GM04503 (cell line): ENCODE measurements around the gene POLN.

Experiments
- DNase-seq: peaks from one replicate; pipeline ENCODE4 v3.0.0-alpha.2; 2012; ENCODE audit warnings: low read depth

POLN gene

DNA sequence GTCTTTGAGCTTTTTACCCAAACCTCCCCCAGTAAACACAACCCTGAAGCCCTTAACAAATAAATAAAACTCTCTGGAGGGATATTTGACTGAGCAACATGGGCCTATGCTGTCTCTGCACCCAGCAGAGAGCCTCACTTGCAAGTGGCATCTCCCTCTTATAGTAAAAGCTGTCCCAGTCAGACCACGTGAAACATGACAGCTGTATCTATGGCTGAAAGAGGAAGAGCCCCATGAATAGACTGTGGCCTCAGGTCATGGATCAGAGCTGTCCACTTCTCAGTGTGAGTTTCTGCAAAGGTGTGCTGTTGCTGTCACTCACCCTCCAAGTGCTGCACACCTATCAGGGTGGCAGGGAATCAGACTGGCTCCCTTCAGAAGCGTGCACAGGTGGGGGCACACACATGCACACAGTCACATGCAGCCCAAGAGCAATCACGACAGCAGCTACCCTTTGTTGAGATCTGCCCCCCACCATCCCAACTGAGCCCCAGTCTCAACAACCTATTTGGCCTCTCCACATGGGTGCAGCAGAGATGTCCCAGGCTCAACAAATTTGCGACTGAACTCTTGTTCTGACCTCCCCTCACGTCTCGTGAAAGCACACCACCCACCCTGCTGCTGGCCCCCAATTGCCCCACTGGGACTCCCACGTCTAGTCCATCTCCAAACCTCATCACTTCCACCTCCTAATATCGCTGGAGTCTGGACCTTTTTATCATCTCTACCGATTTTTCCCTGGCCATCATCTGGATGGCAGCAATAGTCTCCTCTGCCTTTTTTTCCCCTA, 137.2 kb downstream of the POLN start:
- DNase-seq: no peak

DNA sequence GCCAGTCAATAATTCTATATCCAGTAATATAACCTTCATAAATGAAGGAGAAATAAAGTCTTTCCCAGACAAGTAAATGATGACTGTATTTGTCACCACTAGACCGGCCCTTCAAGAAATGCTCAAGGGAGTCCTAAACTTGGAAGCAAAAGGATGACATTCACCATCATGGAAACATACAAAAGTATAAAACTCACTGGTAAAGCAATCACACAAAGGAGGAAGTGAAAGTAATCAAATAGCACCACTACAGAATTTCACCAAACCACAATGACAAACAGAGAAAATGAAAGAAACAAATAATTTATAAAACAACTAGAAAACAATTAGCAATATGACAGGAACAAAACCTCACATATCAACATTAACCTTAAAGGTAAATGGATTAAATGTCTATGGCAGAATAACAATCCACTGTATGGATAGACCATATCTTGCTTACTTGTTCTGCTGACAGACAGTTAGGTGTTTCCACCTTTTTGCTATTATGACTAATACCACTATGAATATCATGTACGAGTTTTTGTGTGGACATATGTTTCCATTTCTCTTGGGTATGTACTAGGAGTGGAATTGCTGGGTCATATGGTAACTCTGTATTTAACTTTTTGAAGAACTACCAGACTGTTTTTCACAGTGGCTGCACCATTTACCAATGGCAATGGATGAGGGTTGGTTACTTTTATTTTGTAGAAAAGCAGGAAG, 137.9 kb downstream of the POLN start:
- no peak for DNase-seq

DNA sequence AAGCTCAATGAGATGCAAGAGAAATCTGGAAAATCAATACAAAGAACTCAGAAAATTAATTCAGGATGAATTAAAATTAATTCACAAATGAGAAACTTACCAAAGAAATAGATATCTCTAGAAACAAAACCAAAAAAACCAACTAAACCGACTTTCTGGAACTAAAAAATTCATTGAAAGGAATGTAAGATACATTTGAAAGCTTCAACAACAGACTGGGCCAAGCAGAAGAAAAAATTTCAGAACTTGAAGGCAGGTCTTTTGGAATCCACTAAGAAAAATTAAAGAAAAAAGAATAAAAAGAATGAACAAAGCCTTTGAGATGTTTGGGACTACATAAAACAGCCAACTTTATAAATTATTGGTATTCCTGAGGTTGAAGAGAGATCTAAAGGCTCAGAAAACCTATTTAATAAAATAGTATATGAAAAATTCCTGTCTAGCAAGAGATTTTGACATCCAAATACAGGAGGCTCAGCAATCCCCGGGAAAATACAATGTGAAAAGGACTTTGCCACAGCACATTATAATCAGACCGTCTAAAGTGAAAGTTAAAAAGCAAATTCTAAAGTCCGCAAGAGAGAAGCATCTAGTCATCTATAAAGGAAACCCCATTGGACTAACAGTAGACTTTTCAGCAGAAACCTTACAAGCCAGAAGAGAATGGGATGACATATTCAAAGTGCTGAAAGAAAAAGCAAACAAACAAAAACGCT, 138.6 kb downstream of the POLN start:
- no peak for DNase-seq

DNA sequence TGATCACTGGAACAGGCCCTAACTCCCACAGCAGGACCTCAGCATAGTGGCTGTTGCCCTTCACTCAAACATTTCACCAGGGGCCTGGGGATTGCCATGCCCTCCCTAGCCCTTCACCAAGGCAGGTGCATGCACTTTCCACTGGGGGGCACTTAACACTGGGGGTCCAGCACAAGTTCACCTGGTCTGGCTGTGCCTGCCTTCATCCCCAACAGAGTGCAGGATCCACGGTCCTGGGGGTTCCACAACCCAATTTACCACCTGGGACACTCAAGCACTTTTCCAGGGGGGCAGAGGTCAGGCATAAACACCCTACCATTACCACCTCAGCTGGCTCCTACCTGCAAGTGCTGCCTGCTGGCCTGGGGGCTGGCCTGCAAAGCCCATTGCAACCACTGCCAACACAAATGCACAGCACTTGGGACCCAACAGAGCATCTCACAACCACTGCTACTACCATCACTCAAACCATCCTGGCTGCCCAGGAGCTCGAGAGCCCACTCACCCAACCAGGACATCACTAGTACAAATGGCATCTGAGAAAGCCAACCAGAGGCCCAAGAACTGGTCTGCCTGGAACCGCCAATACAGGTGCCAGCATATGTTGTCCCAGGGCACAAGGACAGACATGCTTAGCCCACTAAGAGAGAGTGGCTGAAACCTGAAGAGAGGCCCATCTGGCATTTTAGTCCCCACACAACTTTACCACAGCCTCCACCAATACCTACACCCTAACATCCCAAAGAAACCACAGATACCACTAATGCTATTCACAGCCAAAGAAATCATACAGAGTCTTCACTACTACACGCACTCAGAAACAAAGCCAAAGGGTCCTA, 139.7 kb downstream of the POLN start:
- DNase-seq: no peak

DNA sequence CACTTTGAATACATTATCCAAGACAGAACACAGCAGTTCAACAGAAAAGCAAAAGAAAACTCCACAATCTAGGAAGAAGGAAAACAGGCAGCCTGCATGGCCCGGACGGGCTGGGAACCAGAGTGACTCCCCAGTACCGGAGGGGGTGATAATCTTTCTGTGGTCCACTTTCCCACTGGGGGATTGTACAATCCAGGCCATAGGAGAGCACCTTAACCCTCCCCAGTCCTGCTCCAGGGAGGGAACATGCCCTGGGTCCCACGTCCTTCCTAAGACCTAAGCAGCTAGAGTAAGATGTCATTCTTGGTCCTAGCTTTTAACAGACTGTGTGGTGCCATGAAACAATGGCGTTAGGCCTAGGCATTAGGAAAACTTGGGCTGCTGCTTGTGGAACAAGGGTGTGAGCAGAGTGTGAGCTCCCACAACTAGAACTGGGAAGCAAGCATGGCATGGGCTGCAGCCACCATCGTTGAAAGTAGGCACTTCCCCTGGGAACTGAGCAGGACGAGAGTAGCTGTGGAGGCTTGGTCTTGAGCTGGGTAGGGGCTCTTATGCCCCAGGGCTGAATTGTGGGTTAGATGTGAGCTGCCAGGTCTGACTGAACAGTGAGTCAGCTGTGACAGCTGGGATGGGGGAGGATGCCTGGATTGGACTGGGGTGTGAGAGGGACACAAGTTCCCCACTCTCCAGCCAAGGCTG, 140.4 kb downstream of the POLN start:
- DNase-seq: no peak

DNA sequence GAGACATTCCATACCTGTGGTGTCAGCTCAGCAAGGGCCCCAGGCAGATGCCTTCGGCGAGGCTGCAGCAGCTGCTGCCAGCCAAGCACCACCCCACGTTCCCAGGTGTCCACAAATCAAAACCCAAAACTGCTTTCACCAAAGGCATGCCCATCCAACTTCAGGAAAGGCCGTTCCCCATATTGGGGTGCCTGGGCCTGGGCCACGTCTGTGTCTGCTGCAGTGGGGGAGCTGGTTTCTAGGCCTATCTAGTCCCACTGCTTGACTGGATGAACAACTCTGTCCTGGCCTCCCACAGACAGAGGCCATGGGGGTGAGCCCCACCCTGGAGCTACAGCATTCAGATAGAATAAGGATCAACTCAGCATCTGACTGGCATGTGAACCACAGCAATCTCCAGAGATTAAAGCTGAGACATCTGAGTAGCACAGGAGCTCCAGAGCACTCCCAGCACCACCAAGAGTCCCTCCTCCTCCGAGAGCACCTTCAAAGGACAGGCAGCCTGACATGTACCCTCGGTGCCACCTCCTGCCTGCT, 145.8 kb downstream of the POLN start:
- DNase-seq: no peak

DNA sequence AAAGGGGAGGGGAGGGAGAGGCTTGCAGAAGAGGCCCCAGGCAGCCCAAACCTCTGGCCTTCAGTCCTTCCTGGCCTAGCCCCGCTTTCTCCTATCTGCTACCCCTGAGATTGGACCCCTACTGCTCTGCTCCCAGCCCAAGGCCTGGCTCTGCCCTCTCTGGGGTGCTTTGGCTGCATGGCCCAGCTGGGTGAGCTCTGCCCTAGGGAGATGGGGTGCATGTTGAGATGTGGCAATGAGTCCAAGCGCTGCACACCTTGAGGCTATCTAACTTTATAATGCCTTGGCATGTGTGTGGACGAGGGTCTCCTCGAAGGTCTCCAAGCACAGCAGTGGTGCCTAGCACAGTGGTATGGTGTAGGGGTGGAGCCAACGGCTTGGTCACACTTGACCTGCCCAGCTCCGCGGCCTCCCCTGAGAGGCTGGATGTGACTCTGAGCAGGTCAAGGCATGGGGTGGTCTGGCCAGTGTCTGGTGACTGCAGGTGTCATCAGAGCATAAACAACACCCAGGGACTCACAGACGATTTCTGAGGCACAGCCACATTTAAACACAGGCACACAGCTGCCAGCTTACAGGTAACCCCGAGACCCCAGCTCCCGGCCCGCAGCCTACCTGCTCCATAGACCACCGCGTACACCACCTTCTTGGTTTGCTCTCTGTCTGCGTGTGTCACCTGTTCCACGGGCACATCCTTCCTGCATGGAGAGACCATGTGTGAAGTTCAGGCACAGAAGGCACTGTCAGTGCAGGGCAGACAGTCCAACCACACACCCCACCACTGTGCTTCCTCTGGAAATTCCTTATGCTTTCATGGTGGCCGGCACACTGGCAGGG, 146.5 kb downstream of the POLN start:
- no peak for DNase-seq

DNA sequence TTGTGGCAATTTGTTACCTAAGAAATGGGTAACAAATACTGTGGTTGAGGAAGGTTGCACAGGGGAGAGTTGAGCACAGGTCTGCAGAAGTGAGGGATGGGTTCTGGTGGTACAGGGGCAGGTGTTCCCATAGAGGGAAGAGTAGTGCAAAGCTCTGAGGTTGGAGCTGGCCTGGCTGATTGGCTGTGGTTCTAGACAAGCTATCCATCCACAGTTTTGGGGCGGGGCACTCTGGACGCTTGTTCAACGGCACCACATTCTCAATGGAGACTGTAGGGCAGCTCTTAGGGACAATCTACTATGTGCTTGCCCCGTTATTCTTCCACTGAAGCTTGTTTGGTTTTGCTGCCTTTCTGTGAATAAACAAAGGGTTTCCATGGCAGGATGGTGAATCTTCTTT, 147.4 kb downstream of the POLN start:
- no peak for DNase-seq

DNA sequence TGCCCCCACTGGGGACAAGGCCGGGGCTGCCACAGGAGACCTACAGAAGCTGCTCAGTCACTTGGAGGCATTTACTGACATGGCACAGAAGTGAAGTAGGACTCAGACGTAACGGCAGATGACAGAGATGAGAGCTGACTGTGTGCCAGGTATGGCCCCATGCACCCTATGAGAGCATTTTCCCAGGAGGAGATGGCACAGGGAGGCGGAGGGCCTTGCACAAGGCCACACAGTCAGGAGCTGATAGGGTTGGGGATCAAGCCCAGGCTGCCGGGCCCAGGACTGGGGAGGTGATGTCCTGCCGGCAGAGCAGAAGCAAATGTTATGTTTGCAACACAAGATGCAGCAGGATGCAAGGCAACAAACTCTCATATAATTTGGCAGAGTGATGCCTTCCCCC, 148.7 kb downstream of the POLN start:
- no peak for DNase-seq

DNA sequence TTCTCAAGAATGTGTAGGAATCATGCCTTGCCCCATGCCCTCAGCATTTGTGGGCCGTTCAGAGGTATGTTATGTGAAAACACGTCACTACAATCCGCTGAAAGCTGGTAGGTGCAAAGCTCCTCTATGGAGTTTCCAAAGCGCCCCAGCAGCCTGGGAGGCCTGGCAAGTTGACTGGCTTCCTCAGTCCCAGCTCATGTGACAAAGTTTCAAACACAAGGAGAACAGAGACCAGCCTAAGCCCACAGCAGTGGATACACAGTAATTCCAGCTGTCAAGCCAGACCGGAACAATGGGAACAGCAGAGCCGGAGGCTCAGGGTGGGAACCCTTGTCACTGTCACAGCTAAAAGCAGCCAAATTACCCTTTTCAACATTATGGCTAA, 149.3 kb downstream of the POLN start:
- no peak for DNase-seq

DNA sequence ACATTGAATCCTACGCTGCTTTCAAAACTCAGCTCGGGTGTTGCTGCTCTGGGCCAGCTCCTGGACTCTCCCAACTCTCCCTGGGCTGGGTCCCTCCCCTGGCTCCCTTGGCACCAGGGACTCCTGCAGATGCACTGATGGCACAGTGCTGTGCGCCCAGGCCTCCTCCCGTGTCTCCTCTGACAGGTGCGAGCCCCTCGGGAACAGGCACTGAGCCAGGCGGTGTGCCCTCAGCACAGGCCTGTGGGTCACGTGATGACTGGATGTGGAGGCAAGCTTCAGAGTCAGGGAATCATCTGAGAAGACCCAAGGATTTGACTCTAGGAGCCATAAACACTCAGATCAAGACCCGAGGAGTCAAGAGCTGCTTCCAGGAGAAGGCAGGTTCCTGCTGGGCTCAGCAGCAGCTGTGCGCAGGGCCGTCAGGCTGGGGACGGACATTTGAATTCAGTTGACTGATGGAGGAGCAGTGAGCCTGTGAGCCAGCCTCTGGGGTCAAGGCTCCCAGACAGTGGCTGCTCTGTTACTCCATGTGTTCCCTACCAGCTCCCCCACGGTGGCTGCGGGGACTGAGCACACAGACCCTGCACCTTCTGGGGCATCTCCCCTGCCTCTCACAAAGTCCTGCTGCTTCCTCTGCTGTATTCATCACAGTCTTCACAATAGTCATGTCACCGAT, 149.8 kb downstream of the POLN start:
- DNase-seq: no peak

DNA sequence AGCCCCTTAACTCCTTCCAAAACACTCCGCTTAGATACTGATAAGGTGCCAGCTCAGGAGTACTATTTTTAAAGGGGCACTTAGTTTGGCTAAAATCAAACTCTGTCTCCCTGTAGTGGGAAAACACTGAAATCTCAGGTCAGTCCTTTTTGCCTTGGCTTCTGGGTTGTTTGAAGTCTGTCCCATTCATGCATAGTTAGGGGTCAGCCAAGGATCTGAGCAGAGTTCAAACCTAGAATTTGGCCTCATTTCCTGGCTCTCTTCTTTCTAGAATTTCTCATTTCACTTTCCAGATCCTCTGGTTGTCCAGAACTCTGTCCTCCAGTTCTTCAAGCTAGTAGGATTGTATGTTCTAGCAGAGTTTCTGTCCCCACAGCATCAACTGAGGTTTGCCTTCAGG, 151.3 kb downstream of the POLN start:
- no peak for DNase-seq

DNA sequence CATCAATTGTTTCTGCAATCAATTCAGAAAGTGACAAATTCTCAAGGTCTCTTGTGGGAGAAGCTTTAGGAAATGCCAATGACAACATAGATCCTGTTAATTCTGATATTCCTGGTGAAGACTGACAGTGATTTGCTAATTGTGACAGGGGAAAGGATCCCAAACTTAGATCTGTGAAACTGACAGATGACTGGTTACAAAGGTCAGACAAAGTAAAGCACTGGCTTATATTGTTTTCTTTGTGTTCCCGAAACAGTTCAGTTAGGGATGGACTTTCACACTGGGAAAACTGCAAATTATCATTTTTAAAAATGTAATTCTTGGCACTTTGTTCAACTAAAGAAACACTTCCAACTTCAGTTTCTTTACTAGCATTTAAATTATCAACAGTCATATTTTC, 152.7 kb downstream of the POLN start:
- no peak for DNase-seq

DNA sequence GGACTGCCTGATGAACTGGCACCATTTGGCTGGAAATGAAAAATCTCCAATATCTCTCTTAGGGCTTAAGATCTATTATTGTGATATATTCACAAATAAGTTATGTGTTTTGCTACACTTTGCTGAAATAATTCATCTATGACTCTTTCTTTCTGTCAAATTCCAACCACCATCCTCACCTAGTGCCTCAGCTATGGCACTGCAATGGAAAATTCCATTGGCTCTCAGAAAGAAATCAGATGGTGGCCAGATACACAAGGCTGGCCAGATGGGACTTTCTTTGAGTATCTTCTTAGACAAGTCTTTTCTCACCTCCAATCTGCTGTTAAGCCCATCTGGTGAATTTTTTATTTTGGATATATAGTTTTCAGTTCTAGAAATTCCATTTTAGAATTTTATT, 154.8 kb downstream of the POLN start:
- no peak for DNase-seq

DNA sequence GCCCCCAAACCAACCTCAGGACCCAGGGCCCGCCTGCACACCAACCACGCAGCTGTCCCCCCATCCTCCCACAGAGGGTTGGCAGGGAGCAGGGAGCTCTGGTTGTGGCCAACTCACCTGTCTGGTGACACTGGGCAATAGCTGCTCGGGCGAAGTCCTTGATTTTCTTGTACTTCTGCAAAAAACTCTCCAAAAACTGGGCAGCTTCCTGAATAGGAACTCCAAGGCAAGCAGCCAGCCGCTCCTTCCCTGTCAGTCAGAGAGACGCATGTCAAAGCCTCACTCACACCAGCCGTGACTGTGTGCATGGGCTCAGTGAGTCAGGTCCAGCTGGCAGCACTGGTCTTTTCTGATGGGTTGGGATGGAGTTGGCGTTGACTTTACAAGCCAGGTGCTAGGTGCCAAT, 156.4 kb downstream of the POLN start:
- DNase-seq: no peak

DNA sequence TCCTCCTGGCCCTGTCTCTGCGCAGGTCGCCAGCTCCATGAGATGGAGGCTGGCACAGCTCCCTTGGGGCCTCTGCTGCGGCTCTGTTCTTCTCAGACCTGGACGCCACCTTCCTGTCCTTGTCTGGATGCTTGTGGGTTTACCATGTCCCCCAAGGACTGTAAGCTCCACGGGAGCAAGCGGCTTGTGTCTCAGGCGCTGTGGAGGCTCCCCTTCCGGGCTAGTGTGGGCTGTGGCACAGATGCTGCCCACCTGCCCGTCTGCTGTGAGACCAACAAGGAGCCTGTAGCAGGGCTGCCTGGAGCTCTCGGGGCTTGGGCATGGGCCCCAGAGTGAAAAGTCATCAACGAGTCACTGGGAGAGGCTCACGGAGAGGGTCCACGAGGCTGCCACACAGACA, 157.6 kb downstream of the POLN start:
- DNase-seq: no peak

DNA sequence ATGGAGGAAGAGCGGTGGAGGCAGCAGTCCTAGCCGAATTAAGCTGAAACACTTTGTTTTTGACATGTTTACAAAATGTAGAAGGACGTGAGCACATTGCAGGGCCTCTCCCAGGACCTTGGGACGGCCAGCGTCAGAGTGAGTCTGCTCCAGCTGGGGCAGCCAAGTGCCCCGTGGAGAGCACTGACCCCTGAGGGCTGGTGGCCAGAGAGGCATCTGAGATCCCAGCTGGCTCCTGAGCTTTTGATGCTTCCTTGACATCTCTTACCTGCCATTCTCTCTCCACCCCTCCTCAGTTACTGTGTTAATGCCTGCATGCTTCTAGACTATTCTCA, 158.1 kb downstream of the POLN start:
- DNase-seq: no peak

DNA sequence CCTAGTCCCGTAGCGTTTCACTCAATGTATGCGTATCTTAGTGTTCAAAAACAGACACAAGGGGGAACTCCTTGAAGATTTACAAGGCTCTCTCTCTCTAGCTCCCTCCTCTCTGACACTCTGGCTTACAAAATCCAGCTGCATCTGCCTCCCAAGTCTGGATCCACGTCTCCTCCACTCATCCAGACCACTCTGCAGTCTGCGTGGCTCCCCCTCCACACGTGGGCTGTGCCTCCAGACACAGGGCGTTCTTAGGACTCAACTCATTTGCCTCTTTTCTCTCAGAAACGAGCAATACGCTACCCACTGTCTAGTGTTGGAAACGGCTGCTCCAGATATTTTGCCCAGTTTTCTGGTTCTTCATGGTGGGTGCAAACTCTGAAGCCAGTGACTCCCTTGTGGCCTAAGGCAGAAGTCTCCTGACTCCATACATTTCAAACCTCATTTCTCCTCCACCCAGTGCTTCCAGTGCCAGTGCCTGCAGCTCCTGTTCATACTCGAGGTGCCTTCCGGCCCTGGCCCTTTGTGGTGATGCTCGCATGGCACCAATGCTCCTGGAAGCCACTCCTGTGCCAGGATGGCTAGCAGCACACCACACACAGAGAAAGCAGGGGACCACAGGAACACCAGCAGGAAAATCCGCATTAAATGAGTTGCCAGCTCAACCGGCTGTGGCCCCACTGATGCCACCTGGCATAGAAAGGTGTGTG, 158.7 kb downstream of the POLN start:
- DNase-seq: no peak

DNA sequence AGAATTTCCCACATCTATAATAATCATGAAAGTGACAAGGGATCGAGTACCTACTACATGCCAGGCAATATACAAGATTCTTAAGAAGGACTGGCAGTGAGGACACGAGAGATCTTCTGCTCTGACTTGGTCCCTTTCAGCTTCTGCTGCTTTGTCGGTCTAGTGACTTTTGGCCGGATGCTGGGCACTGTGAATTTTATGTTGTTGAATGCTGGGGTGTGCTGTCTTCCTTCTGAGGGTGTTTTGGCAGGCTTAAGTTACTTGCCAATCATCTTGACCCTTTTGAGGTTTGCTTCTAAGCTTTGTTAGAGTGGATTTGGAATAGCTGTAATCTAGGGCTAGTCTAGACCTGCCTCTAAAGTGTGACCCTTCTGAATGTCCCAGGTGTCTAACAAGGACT, 159.3 kb downstream of the POLN start:
- no peak for DNase-seq
